ENCODE results near the gene FSCN2.

The FSCN2 gene

DNA sequence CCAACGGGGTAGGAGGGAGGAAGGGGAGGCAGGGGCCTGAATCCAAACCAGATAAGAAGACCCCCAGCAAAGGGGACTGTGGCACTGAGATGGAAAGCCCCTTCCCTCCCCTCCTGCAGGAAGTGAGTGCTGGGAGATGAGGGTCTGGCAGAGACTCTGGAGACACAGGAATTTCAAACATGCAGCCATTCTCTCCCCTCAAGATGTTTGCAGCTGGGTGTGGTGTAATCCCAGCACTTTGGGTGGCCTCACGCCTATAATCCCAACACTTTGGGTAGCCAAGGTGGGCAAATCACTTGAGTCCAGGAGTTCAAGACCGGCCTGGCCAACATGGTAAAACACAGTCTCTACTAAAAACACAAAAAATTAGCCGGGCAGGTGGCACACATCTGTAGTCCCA lies 57.9 kb downstream of the FSCN2 start:
- no peak for DNase-seq
- Mint-ChIP-seq H3K9me3 (no peaks in the 10 kb centered on the region), H3K36me3 (ENCODE audit: insufficient read depth) (peaks cover 58% of the 10 kb centered on the region), H3K4me1 (ENCODE audit: low read depth in 2 of 2) (peaks cover 0 to 4% of the 10 kb centered on the region in 2 donors), H3K27ac (peak overlapping the region in 1 of 2 donors; percentile 50), H3K4me3 (no peak overlapping the region), H3K27me3 (no peaks in the 10 kb centered on the region)
- no peak for ATAC-seq (replicated peaks)
